GM23338 (cell line): Measurements from ENCODE around the gene PHLDB2. TPM values are rescaled to one million over a fixed set of nuclear protein-coding genes. Genes with fewer than 3 reads are reported as not detected.

Source experiments
- ATAC-seq: fragments of 200-7000 bp; cut with Tn5 transposase; 3 replicates; pipeline ENCODE4 v1.9.1; 2020
- DNase-seq: peaks from one replicate; pipeline ENCODE4 v3.0.0-alpha.2; 2015; ENCODE audit warnings: low spot score
- H2AFZ ChIP-seq: fragments of 200-600 bp; sonication (generic); 2 replicates; pipeline ENCODE4 v1.8.0; 2016; ENCODE audit warnings: antibody characterized with exemption, mild to moderate bottlenecking, moderate library complexity
- H3F3A ChIP-seq: fragments of 200-600 bp; sonication (generic); replicated peaks from 2 replicates; pipeline ENCODE4 v1.8.0; 2017; ENCODE audit warnings: antibody characterized with exemption, mixed run types, low read depth
- H3K27ac ChIP-seq: fragments of 200-600 bp; sonication (generic); 2 replicates; pipeline ENCODE4 v1.6.1; 2016; ENCODE audit warnings: low read depth
- H3K27me3 ChIP-seq: fragments of 200-600 bp; sonication (generic); 2 replicates; pipeline ENCODE4 v1.8.0; 2016; ENCODE audit warnings: mild to moderate bottlenecking, mixed run types, moderate library complexity; ENCODE audit not compliant: insufficient read depth
- H3K36me3 ChIP-seq: fragments of 200-600 bp; sonication (generic); 2 replicates; pipeline ENCODE4 v1.8.0; 2016; ENCODE audit warnings: mild to moderate bottlenecking; ENCODE audit not compliant: insufficient read depth
- H3K4me1 ChIP-seq: fragments of 200-600 bp; sonication (generic); 2 replicates; pipeline ENCODE4 v1.8.0; 2016; ENCODE audit warnings: mild to moderate bottlenecking, moderate library complexity; ENCODE audit not compliant: insufficient read depth
- H3K4me2 ChIP-seq: fragments of 200-600 bp; sonication (generic); 2 replicates; pipeline ENCODE4 v1.7.1; 2017; ENCODE audit warnings: mixed run types
- H3K4me3 ChIP-seq: fragments of 200-600 bp; sonication (generic); 2 replicates; pipeline ENCODE4 v1.6.1; 2016; ENCODE audit warnings: mixed run types
- H3K79me2 ChIP-seq: fragments of 200-600 bp; sonication (generic); replicated peaks from 2 replicates; pipeline ENCODE4 v1.8.0; 2017; ENCODE audit warnings: mild to moderate bottlenecking; ENCODE audit not compliant: insufficient read depth
- H3K9me2 ChIP-seq: fragments of 200-600 bp; sonication (generic); 2 replicates; pipeline ENCODE4 v1.8.0; 2017; ENCODE audit not compliant: insufficient read depth
- H4K20me1 ChIP-seq: fragments of 200-600 bp; sonication (generic); replicated peaks from 2 replicates; pipeline ENCODE4 v1.8.0; 2017; ENCODE audit warnings: mild to moderate bottlenecking; ENCODE audit not compliant: insufficient read depth
- H3K27ac Mint-ChIP-seq: 2 replicates; pipeline ENCODE4 v1.8.0; 2020; ENCODE audit warnings: inconsistent platforms, mild to moderate bottlenecking, moderate library complexity, mixed read lengths
- H3K27me3 Mint-ChIP-seq: 3 replicates; pipeline ENCODE4 v1.8.0; 2022; ENCODE audit warnings: low read depth, mild to moderate bottlenecking, moderate library complexity, mixed read lengths, inconsistent platforms; ENCODE audit not compliant: insufficient read depth, poor library complexity
- H3K36me3 Mint-ChIP-seq: 3 replicates; pipeline ENCODE4 v1.8.0; 2021; ENCODE audit warnings: low read depth, mild to moderate bottlenecking, inconsistent platforms, moderate library complexity, mixed read lengths
- H3K4me1 Mint-ChIP-seq: 3 replicates; pipeline ENCODE4 v1.8.0; 2020; ENCODE audit warnings: mild to moderate bottlenecking, inconsistent platforms, mixed read lengths
- H3K4me3 Mint-ChIP-seq: 3 replicates; pipeline ENCODE4 v1.8.0; 2021; ENCODE audit warnings: moderate library complexity, mild to moderate bottlenecking, inconsistent platforms, mixed read lengths
- H3K9me3 Mint-ChIP-seq: 3 replicates; pipeline ENCODE4 v1.8.0; 2020; ENCODE audit warnings: moderate library complexity, mild to moderate bottlenecking, inconsistent platforms, mixed read lengths
- CTCF ChIP-seq, 2 experiments: fragments of 200-600 bp in 1 of 2; sonication (generic) in 1 of 2; conservative IDR thresholded peaks; 2 replicates each; pipeline versions ENCODE4 v1.5.1 to v1.6.1; 2016 to 2017; ENCODE audit warnings: antibody characterized with exemption in 2 of 2, low read depth in 2 of 2, mild to moderate bottlenecking in 2 of 2, moderate library complexity in 1 of 2
- EZH2 ChIP-seq: fragments of 200-600 bp; sonication (generic); IDR thresholded peaks from one replicate; pipeline ENCODE4 v1.8.0; 2017; ENCODE audit warnings: antibody characterized with exemption, mild to moderate bottlenecking, low read depth; ENCODE audit not compliant: unreplicated experiment
- JUNB ChIP-seq: IDR thresholded peaks from one replicate; pipeline ENCODE4 v1.6.1; 2016; ENCODE audit warnings: antibody characterized with exemption; ENCODE audit not compliant: unreplicated experiment
- NANOG ChIP-seq: IDR thresholded peaks from 2 replicates; pipeline ENCODE4 v1.6.1; 2016; ENCODE audit warnings: antibody characterized with exemption, borderline replicate concordance
- POLR2AphosphoS5 ChIP-seq: IDR thresholded peaks from 2 replicates; pipeline ENCODE4 v1.6.1; 2016; ENCODE audit warnings: antibody characterized with exemption, low read depth
- ZNF114 ChIP-seq: fragments of 250-450 bp; sonication (Bioruptor Pico); IDR thresholded peaks from 2 replicates; pipeline ENCODE4 v1.5.0; 2020; ENCODE audit warnings: mild to moderate bottlenecking, moderate library complexity
- polyA plus RNA-seq: library from polyadenylated mRNA; unstranded; fragments of >200 nt; fragmentation: Nextera tagmentation; extraction: Ambion mirVana; gene quantifications from 2 replicates; pipeline ENCODE4 v1.2.1, GENCODE V29; 2016
- total RNA-seq: library from RNA; depleted of rRNA; stranded (reverse); fragments of >200 nt; shearing (Covaris generic); gene quantifications from 2 replicates; pipeline ENCODE4 v1.2.3, GENCODE V29; 2014
- TF ChIP-seq, protein P1 (sequence below): IDR thresholded peaks from one replicate; pipeline ENCODE4 v1.6.1; 2018; ENCODE audit warnings: antibody characterized with exemption; ENCODE audit not compliant: unreplicated experiment

PHLDB2 gene
- total and polyA plus RNA-seq, 2 experiments from 2014 or later: 19.5 to 33.7 TPM

- TF ChIP-seq, protein P1, sequence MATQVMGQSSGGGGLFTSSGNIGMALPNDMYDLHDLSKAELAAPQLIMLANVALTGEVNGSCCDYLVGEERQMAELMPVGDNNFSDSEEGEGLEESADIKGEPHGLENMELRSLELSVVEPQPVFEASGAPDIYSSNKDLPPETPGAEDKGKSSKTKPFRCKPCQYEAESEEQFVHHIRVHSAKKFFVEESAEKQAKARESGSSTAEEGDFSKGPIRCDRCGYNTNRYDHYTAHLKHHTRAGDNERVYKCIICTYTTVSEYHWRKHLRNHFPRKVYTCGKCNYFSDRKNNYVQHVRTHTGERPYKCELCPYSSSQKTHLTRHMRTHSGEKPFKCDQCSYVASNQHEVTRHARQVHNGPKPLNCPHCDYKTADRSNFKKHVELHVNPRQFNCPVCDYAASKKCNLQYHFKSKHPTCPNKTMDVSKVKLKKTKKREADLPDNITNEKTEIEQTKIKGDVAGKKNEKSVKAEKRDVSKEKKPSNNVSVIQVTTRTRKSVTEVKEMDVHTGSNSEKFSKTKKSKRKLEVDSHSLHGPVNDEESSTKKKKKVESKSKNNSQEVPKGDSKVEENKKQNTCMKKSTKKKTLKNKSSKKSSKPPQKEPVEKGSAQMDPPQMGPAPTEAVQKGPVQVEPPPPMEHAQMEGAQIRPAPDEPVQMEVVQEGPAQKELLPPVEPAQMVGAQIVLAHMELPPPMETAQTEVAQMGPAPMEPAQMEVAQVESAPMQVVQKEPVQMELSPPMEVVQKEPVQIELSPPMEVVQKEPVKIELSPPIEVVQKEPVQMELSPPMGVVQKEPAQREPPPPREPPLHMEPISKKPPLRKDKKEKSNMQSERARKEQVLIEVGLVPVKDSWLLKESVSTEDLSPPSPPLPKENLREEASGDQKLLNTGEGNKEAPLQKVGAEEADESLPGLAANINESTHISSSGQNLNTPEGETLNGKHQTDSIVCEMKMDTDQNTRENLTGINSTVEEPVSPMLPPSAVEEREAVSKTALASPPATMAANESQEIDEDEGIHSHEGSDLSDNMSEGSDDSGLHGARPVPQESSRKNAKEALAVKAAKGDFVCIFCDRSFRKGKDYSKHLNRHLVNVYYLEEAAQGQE: no peak
- TF ChIP-seq JUNB (no peak), EZH2 (no peak)
These were observed 134.0 kb downstream of the PHLDB2 start (continued) for GRCh38 chr3:111993038-111993437.

DNA sequence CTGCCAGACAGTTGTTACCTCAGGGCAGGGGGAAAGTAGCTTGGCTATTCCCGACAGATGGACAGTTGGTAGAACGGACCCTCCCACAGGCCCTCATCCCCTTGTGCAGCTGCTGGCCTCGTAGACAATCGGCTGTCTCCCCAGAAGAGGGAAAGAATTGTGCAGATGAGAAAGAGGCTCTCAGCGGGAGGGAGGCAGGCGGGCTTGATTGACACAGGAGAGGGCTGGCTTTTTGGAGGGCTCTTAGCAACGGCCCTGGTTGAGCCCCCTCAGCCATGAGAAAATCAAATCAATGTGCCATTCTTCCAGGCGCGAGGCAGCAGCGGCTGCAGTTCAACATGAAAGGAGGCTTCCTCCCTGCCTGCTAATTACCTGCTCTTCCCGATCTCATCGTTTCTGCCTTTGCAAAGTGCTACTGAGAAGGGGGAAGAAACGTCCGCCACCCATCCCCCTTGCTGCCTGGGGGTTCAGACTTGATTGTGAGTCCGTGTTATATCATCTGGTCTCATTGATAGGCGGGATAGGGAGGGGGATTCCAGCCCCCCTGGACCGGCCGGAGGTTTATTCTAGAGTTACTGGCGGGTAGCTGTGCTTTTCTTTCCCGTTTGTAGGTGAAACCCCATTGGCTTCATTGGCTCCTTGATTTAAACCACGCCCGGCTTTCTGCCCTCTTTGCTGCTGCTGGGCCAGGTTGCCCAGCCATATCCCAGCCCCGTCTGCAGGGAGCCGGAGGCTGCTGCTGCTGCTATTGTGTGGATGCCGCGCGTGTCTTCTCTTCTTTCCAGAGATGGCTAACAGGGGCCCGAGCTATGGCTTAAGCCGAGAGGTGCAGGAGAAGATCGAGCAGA lies 139.8 kb downstream of the PHLDB2 start, which contains the start of gene TAGLN3:
Gene TAGLN3 (plus strand): TSS at position 287 of the 848 bp plus-strand sequence. CDS start 501 bp downstream, at position 788.
- Histone ChIP-seq H3K27me3 (peaks cover 22% of the 10 kb centered on the region), H3K4me1 (peaks cover 22% of the 10 kb centered on the region), H3K79me2 (no peaks in the 10 kb centered on the region), H3K27ac (no peak within 1 kb of the TSS), H3K4me2 (peak within 1 kb of the TSS; percentile 85), H3F3A (no peaks in the 10 kb centered on the region), H3K9me2 (no peaks in the 10 kb centered on the region), H4K20me1 (no peaks in the 10 kb centered on the region; the same call in 1 of the 2 replicates), H3K36me3 (no peaks in the 10 kb centered on the region), H3K4me3 (peak within 1 kb of the TSS; percentile 80), H2AFZ (peak within 1 kb of the TSS; percentile 98)
- no peaks in the 10 kb centered on the region for H3K9me3 Mint-ChIP-seq
- DNase-seq (peak; percentile 78), ATAC-seq (peak; percentile 86)
- TF ChIP-seq CTCF (conservative IDR thresholded peaks at IDR 0.05; ENCODE audit: low read depth in 2 of 2): no peak
- peak; percentile 78 for TF ChIP-seq POLR2AphosphoS5
- no peak for TF ChIP-seq ZNF114 (CRISPR knock-in tag)
- no peak for TF ChIP-seq NANOG
- TF ChIP-seq EZH2: no peak
- H3K4me1 Mint-ChIP-seq: peaks cover 27% of the 10 kb centered on the region
- peaks cover 21% of the 10 kb centered on the region for H3K27me3 Mint-ChIP-seq
- no peak within 1 kb of the TSS for H3K27ac Mint-ChIP-seq
- peaks cover 11% of the 10 kb centered on the region; the same call in 1 of the 3 replicates for H3K36me3 Mint-ChIP-seq
- H3K4me3 Mint-ChIP-seq: peak within 1 kb of the TSS; percentile 92
